Measurements from ENCODE around the gene ASNS.
"Not testable (repeated sequence)": the region's sequence is repeated elsewhere in the genome, so short reads cannot be mapped to it uniquely, and the experiment has no call there.

Gene ASNS

DNA sequence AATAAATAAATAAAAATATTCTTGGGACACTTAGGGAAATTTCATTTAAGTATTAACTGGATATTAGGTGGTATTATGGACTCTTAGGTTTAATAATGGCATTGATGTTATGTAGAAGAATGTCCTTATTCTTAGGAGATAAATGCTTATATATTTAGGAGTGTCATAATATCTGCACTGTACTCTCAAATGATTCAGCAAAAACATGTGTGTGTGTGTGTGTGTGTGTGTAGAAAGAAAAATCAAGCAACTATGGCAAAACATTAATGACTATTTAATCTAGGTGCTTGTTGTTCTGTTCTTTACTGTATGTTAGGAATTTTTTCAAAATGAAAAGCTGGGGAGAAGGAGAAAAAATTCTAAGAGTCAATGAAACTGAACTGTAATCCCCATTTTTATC is 3.9 kb downstream of the ASNS start:
- TF ChIP-seq, protein P1, sequence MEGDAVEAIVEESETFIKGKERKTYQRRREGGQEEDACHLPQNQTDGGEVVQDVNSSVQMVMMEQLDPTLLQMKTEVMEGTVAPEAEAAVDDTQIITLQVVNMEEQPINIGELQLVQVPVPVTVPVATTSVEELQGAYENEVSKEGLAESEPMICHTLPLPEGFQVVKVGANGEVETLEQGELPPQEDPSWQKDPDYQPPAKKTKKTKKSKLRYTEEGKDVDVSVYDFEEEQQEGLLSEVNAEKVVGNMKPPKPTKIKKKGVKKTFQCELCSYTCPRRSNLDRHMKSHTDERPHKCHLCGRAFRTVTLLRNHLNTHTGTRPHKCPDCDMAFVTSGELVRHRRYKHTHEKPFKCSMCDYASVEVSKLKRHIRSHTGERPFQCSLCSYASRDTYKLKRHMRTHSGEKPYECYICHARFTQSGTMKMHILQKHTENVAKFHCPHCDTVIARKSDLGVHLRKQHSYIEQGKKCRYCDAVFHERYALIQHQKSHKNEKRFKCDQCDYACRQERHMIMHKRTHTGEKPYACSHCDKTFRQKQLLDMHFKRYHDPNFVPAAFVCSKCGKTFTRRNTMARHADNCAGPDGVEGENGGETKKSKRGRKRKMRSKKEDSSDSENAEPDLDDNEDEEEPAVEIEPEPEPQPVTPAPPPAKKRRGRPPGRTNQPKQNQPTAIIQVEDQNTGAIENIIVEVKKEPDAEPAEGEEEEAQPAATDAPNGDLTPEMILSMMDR (IDR thresholded peaks at IDR 0.05; ENCODE audit: low read depth, low read length, missing control alignments): no peak
- no peak overlapping the region for H3K4me3 ChIP-seq (ENCODE audit: low read depth, low read length)
- no peak for DNase-seq (ENCODE audit: low read depth)

DNA sequence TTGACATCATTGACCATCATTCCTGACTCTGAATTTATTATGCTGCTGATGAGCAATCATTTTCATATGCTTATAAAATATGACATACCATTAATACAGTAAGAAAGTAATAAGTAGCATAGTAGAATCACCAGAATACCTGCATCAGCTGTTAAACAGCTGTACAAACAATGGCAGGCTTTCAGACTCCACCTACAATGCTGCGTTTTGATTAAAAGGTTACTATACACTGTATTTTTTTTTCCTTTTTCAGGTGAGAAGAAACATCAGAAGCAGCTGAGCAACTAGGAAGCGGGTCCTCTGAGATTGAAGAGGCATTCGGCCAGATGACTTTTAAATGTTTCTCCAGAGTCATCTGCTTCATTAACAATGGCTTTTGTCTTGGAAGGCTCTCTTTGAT is 7.1 kb downstream of the ASNS start:
- TF ChIP-seq, protein P1 (IDR thresholded peaks at IDR 0.05; ENCODE audit: low read depth, low read length, missing control alignments): no peak
- H3K4me3 ChIP-seq (ENCODE audit: low read depth, low read length): no peak overlapping the region
- DNase-seq (ENCODE audit: low read depth): no peak

DNA sequence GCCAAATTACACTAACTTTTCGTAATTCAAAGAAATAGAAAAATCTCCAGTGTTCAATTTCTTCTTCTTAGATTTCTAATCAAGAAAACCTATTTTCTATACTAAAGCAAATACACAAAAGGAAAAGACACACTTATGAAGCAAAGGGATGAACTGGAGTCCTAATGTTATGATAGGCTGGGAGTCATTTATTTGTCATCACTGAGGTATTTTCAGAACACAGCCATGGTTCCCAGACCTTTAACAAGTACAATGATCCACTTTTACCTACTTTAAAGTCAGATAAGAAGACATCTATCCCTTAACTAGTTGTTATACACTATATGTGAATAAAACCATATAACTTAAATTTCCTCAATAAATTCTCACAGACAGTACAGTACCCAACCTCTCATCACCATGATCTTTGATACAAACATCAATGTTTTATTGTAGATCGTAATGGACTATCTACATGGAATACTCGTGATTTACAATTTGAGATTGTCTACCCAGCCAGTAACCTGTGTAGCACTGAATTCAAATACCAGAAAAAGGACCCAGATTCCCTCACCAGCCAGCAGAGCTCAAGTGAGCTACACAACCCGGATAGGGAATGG is 12.5 kb downstream of the ASNS start:
- no peak overlapping the region for H3K4me3 ChIP-seq (ENCODE audit: low read depth, low read length)
- TF ChIP-seq, protein P1 (IDR thresholded peaks at IDR 0.05; ENCODE audit: low read depth, low read length, missing control alignments): no peak
- DNase-seq (ENCODE audit: low read depth): no peak

DNA sequence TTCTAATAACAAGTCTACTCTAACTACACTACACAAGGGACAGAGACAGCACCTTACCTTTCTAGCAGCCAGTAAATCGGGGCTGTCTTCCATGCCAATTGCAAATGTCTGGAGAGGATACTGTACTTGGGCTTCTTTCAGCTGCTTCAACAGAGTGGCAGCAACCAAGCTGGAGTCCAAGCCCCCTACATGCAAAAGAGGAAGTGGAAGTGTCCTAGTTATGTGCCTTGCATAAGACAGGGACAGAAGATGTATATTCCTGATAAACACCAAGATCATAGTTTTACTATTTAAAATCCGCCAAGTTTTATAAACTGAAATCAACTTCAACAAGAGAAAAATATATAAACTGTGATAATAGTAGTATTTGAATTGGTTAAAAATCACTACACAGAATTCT is 14.0 kb downstream of the ASNS start:
- no peak for DNase-seq (ENCODE audit: low read depth)
- H3K4me3 ChIP-seq (ENCODE audit: low read depth, low read length): no peak overlapping the region
- TF ChIP-seq, protein P1 (IDR thresholded peaks at IDR 0.05; ENCODE audit: low read depth, low read length, missing control alignments): no peak

DNA sequence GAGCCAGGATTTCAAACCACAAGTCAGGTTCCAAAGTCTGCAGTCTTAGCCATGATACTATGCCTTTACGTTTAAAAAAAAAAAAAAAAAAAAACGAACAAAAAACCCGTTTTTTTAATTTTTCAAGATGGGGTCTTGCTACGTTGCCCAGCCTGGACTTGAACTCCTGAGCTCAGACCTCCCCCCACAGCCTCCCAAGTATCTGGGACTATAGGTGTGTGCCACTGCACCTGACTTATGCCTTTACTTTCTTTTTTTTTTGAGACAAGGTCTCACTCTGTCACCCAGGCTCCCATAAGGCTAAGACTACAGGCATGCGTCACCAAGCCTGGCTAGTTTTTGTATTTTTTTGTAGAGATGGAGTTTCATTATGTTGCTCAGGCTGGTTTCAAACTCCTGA is 14.7 kb downstream of the ASNS start:
- H3K4me3 ChIP-seq (ENCODE audit: low read depth, low read length): no peak overlapping the region
- no peak for DNase-seq (ENCODE audit: low read depth)
- TF ChIP-seq, protein P1 (IDR thresholded peaks at IDR 0.05; ENCODE audit: low read depth, low read length, missing control alignments): no peak

DNA sequence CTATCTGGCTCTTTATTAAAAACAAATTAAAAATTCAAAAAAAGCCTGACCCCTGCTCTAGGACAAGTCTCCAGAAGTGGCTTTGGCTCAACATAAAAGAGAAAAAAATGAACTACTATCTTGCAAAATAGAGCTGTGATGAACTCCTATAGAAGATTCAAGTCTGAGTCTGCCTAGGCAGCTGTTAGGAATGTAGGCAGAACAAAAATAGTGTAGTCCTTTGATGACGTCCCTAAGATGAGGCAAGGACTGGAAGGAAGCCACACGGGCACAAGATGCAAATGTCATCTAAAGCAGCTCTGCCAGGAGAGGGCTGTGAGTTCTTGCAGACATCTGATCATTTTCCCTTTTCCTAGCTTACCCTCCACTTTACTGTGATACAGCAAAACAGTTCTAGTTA is 20.5 kb downstream of the ASNS start:
- DNase-seq (ENCODE audit: low read depth): no peak
- TF ChIP-seq, protein P1 (IDR thresholded peaks at IDR 0.05; ENCODE audit: low read depth, low read length, missing control alignments): no peak
- no peak overlapping the region for H3K4me3 ChIP-seq (ENCODE audit: low read depth, low read length)

DNA sequence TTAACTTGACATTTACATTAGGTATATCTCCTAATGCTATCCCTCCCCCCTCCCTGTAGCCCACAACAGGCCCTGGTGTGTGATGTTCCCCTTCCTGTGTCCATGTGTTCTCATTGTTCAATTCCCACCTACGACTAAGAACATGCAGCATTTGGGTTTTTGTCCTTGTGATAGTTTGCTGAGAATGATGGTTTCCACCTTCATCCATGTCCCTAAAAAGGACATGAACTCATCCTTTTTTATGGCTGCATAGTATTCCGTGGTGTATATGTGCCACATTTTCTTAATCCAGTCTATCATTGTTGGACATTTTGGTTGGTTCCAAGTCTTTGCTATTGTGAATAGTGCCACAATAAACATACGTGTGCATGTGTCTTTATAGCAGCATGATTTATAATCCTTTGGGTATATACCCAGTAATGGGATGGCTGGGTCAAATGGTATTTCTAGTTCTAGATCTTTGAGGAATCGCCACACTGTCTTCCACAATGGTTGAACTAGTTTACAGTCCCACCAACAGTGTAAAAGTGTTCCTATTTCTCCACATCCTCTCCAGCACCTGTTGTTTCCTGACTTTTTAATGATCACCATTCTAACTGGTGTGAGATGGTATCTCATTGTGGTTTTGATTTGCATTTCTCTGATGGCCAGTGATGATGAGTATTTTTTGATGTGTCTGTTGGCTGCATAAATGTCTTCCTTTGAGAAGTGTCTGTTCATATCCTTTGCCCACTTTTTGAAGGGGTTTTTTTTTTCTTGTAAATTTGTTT is 21.8 kb downstream of the ASNS start:
- not testable (repeated sequence) for H3K4me3 ChIP-seq (ENCODE audit: low read depth, low read length); DNase-seq (ENCODE audit: low read depth)

Measured in GM12864 (cell line).